Trophoblast cell (in vitro differentiated cells and primary cell): ENCODE data around the gene EIF5B.

Experiments used
- DNase-seq, 2 donors: peaks; one replicate each; pipeline ENCODE4 v3.0.0-alpha.2; 2016
- H2AFZ ChIP-seq: 2 replicates; pipeline ENCODE4 v1.6.1; 2013; ENCODE audit warnings: low read length, moderate library complexity, mild to moderate bottlenecking; ENCODE audit not compliant: insufficient read depth, poor library complexity
- H2AK5ac ChIP-seq: 2 replicates; pipeline ENCODE4 v1.6.1; 2013; ENCODE audit warnings: mild to moderate bottlenecking, low read length
- H2BK120ac ChIP-seq: 2 replicates; pipeline ENCODE4 v1.6.1; 2013; ENCODE audit warnings: low read length, mild to moderate bottlenecking, moderate library complexity; ENCODE audit not compliant: insufficient read depth, poor library complexity
- H2BK12ac ChIP-seq: 2 replicates; pipeline ENCODE4 v1.6.1; 2013; ENCODE audit warnings: mild to moderate bottlenecking, low read length, moderate library complexity
- H2BK5ac ChIP-seq: 2 replicates; pipeline ENCODE4 v1.6.1; 2013; ENCODE audit warnings: low read length, low read depth, moderate library complexity, mild to moderate bottlenecking; ENCODE audit not compliant: poor library complexity
- H3K14ac ChIP-seq: 2 replicates; pipeline ENCODE4 v1.6.1; 2013; ENCODE audit warnings: mild to moderate bottlenecking, low read length
- H3K18ac ChIP-seq: 2 replicates; pipeline ENCODE4 v1.6.1; 2013; ENCODE audit warnings: mild to moderate bottlenecking, low read length
- H3K23ac ChIP-seq: 2 replicates; pipeline ENCODE4 v1.6.1; 2013; ENCODE audit warnings: low read length
- H3K27ac ChIP-seq: 2 replicates; pipeline ENCODE4 v1.5.1; 2013; ENCODE audit warnings: low read depth, mild to moderate bottlenecking, inconsistent platforms, low read length, moderate library complexity
- H3K27me3 ChIP-seq: 2 replicates; pipeline ENCODE4 v1.6.1; 2013; ENCODE audit warnings: inconsistent platforms, mild to moderate bottlenecking, low read length, moderate library complexity; ENCODE audit not compliant: insufficient read depth
- H3K36me3 ChIP-seq, 2 experiments: 1 replicate in 1 of 2; 2 replicates in 1 of 2; pipeline ENCODE4 v1.6.1; 2013; ENCODE audit warnings: low read length in 2 of 2, mild to moderate bottlenecking in 2 of 2, moderate library complexity in 1 of 2; ENCODE audit not compliant: insufficient read depth in 2 of 2, control insufficient read depth in 1 of 2
- H3K4ac ChIP-seq: 2 replicates; pipeline ENCODE4 v1.6.1; 2013; ENCODE audit warnings: low read depth, mild to moderate bottlenecking, low read length, moderate library complexity
- H3K4me1 ChIP-seq, 2 experiments: 1 replicate in 1 of 2; 2 replicates in 1 of 2; pipeline ENCODE4 v1.6.1; 2013; ENCODE audit warnings: low read length in 2 of 2, mild to moderate bottlenecking in 2 of 2, moderate library complexity in 1 of 2; ENCODE audit not compliant: insufficient read depth in 2 of 2, control insufficient read depth in 1 of 2
- H3K4me2 ChIP-seq: 2 replicates; pipeline ENCODE4 v1.6.1; 2013; ENCODE audit warnings: inconsistent platforms, mild to moderate bottlenecking, low read length, moderate library complexity
- H3K4me3 ChIP-seq: 2 replicates; pipeline ENCODE4 v1.5.1; 2013; ENCODE audit warnings: mild to moderate bottlenecking, low read depth, low read length, inconsistent platforms
- H3K79me1 ChIP-seq: one replicate; pipeline ENCODE4 v1.6.1; 2013; ENCODE audit warnings: low read length
- H3K79me2 ChIP-seq: 2 replicates; pipeline ENCODE4 v1.6.1; 2013; ENCODE audit warnings: low read length, mild to moderate bottlenecking; ENCODE audit not compliant: control insufficient read depth, insufficient read depth, poor library complexity
- H3K9ac ChIP-seq: 2 replicates; pipeline ENCODE4 v1.6.1; 2013; ENCODE audit warnings: mild to moderate bottlenecking, low read length
- H3K9me3 ChIP-seq: 2 replicates; pipeline ENCODE4 v1.6.1; 2013; ENCODE audit warnings: low read depth, mild to moderate bottlenecking, control low read depth, inconsistent platforms, low read length; ENCODE audit not compliant: insufficient read depth
- H4K12ac ChIP-seq: 2 replicates; pipeline ENCODE4 v1.6.1; 2013; ENCODE audit warnings: low read depth, mild to moderate bottlenecking, low read length, moderate library complexity
- H4K8ac ChIP-seq: 2 replicates; pipeline ENCODE4 v1.6.1; 2013; ENCODE audit warnings: low read depth, mild to moderate bottlenecking, low read length, moderate library complexity
- H4K91ac ChIP-seq: one replicate; pipeline ENCODE4 v1.6.1; 2013; ENCODE audit warnings: low read depth, mild to moderate bottlenecking, low read length, moderate library complexity
- WGBS: extraction: QIAGEN DNeasy Blood & Tissue Kit; methylation state at CpG from one replicate; pipeline ENCODE4 v1.1.7; 2013; ENCODE audit warnings: missing lambda C conversion rate; ENCODE audit not compliant: insufficient read length, insufficient coverage; ENCODE audit errors: extremely low coverage; 5-methylcytosine and 5-hydroxymethylcytosine counted together

The EIF5B gene

GRCh38 chr2:99388892-99389291 lies 51.7 kb downstream of the EIF5B start:
- no peaks in the 10 kb centered on the region for H3K4me1 ChIP-seq
- H3K27ac ChIP-seq = no peak overlapping the region
- WGBS = no CpG with 5 or more reads among the region's 2 CpGs
- no peak overlapping the region for H2AFZ ChIP-seq
- H3K14ac ChIP-seq = no peak overlapping the region
- no peak overlapping the region for H3K4me3 ChIP-seq
- no peak overlapping the region for H3K4me2 ChIP-seq
- no peak overlapping the region for H4K8ac ChIP-seq
- H3K79me1 ChIP-seq = no peaks in the 10 kb centered on the region
- H2AK5ac ChIP-seq = no peak overlapping the region
- no peak overlapping the region for H2BK120ac ChIP-seq
- no peak overlapping the region for H3K23ac ChIP-seq
- H3K36me3 ChIP-seq = peaks cover 5 to 24% of the 10 kb centered on the region in 2 experiments
- H3K9ac ChIP-seq = no peak overlapping the region
- H3K4ac ChIP-seq = no peak overlapping the region
- H4K91ac ChIP-seq = no peak overlapping the region
- no peaks in the 10 kb centered on the region for H3K9me3 ChIP-seq
- H3K18ac ChIP-seq = no peak overlapping the region
- H3K79me2 ChIP-seq = no peaks in the 10 kb centered on the region
- H2BK12ac ChIP-seq = no peak overlapping the region
- no peak for DNase-seq
- no peak overlapping the region for H2BK5ac ChIP-seq
- no peaks in the 10 kb centered on the region for H3K27me3 ChIP-seq
- H4K12ac ChIP-seq = no peak overlapping the region

- no peaks in the 10 kb centered on the region for H3K9me3 ChIP-seq
- no peaks in the 10 kb centered on the region for H3K27me3 ChIP-seq
- H2BK5ac ChIP-seq = no peak overlapping the region
- H2AFZ ChIP-seq = no peak overlapping the region
- H2BK12ac ChIP-seq = no peak overlapping the region
- H3K79me2 ChIP-seq = no peaks in the 10 kb centered on the region
- WGBS = no CpG with 5 or more reads among the region's 2 CpGs
- H2AK5ac ChIP-seq = no peak overlapping the region
- H3K18ac ChIP-seq = no peak overlapping the region
- H3K14ac ChIP-seq = no peak overlapping the region
- no peak for DNase-seq
- no peak overlapping the region for H4K8ac ChIP-seq
- H3K4me1 ChIP-seq = no peaks in the 10 kb centered on the region
- H3K4me3 ChIP-seq = no peak overlapping the region
- H4K91ac ChIP-seq = no peak overlapping the region
- H3K9ac ChIP-seq = no peak overlapping the region
- no peak overlapping the region for H3K27ac ChIP-seq
- H2BK120ac ChIP-seq = no peak overlapping the region
- no peak overlapping the region for H3K23ac ChIP-seq
- no peaks in the 10 kb centered on the region for H3K79me1 ChIP-seq
- H4K12ac ChIP-seq = no peak overlapping the region
- peaks cover 5 to 25% of the 10 kb centered on the region in 2 experiments for H3K36me3 ChIP-seq
- no peak overlapping the region for H3K4me2 ChIP-seq
- H3K4ac ChIP-seq = no peak overlapping the region
Measured at GRCh38 chr2:99389371-99389770, 52.2 kb downstream of the EIF5B start.

- no peak for DNase-seq
Measured at GRCh38 chr2:99389946-99390345, 52.8 kb downstream of the EIF5B start.

DNA sequence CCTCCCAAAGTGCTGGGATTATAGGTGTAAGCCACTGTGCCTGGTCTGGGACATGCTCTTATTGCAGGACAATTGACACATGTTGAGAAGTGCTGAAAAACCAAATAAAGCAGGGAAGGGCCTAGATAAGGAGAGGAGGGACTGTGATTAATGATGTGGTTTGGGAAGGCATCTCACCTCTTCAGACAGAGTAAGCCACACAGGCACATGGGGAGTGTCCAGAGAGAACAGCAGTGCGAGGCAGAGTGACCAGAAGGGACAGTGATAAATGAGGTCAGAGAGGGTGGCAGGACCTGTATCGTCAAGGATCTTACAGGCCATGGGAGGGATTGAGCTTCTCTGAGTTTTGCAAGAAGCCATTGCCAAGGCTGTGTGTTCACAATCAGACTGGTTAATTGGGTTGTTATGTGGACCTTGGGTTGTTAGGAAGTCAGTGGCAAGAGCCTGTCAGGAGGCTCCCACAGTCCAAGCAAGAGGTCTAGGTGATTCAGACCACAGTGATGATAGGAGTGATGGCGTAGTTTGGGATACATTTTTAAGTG lies 58.5 kb downstream of the EIF5B start:
- no peak overlapping the region for H3K9ac ChIP-seq
- no peak overlapping the region for H4K91ac ChIP-seq
- no peaks in the 10 kb centered on the region for H3K4me1 ChIP-seq
- no peak overlapping the region for H4K8ac ChIP-seq
- no peak overlapping the region for H2BK5ac ChIP-seq
- no peaks in the 10 kb centered on the region for H3K27me3 ChIP-seq
- H3K4me3 ChIP-seq = no peak overlapping the region
- no peak overlapping the region for H3K18ac ChIP-seq
- H3K36me3 ChIP-seq = peaks cover 21 to 54% of the 10 kb centered on the region in 2 experiments
- no CpG with 5 or more reads among the region's 3 CpGs for WGBS
- no peaks in the 10 kb centered on the region for H3K79me1 ChIP-seq
- peak overlapping the region; percentile 0 for H3K23ac ChIP-seq
- H2AK5ac ChIP-seq = no peak overlapping the region
- H2BK120ac ChIP-seq = no peak overlapping the region
- H2BK12ac ChIP-seq = no peak overlapping the region
- H3K9me3 ChIP-seq = no peaks in the 10 kb centered on the region
- no peak overlapping the region for H3K4ac ChIP-seq
- H3K14ac ChIP-seq = no peak overlapping the region
- H3K4me2 ChIP-seq = no peak overlapping the region
- no peaks in the 10 kb centered on the region for H3K79me2 ChIP-seq
- H3K27ac ChIP-seq = no peak overlapping the region
- no peak for DNase-seq
- H2AFZ ChIP-seq = no peak overlapping the region
- no peak overlapping the region for H4K12ac ChIP-seq

More at GRCh38 chr2:99389946-99390345, 52.8 kb downstream of the EIF5B start:
- Histone ChIP-seq H3K36me3 (peaks cover 5 to 27% of the 10 kb centered on the region in 2 experiments), H3K79me1 (no peaks in the 10 kb centered on the region), H2BK120ac (no peak overlapping the region), H4K12ac (no peak overlapping the region), H3K27ac (no peak overlapping the region), H4K8ac (no peak overlapping the region), H2BK5ac (no peak overlapping the region), H3K4ac (no peak overlapping the region), H2BK12ac (no peak overlapping the region), H3K27me3 (no peaks in the 10 kb centered on the region), H3K14ac (no peak overlapping the region), H3K4me2 (no peak overlapping the region), H4K91ac (no peak overlapping the region), H3K79me2 (no peaks in the 10 kb centered on the region), H3K9me3 (no peaks in the 10 kb centered on the region), H3K4me3 (no peak overlapping the region), H2AK5ac (no peak overlapping the region), H3K9ac (no peak overlapping the region), H3K18ac (no peak overlapping the region), H2AFZ (no peak overlapping the region), H3K4me1 (no peaks in the 10 kb centered on the region), H3K23ac (no peak overlapping the region)
- no CpG with 5 or more reads among the region's 3 CpGs for WGBS
